HepG2 (cell line): ENCODE data around the gene DPM2. TPM values are rescaled to one million over a fixed set of nuclear protein-coding genes. Genes with fewer than 3 reads are reported as not detected.

Experiments
- ASH2L ChIP-seq: fragments of 300-600, 200-600 bp; sonication (generic); IDR thresholded peaks from 2 replicates; pipeline ENCODE4 v1.7.0; 2017; ENCODE audit warnings: low read depth, mild to moderate bottlenecking, moderate library complexity, mixed read lengths, low read length; ENCODE audit not compliant: insufficient read length
- DMAP1 ChIP-seq: IDR thresholded peaks from 2 replicates; pipeline ENCODE4 v1.6.1; 2016
- GATAD1 ChIP-seq: IDR thresholded peaks from 2 replicates; pipeline ENCODE4 v1.6.1; 2016; ENCODE audit warnings: missing genetic modification reagents, missing compliant biosample characterization
- GFI1 ChIP-seq: sonication (generic); formaldehyde crosslinking; IDR thresholded peaks from 2 replicates; pipeline ENCODE4 v1.5.0; 2020; ENCODE audit warnings: missing genetic modification reagents, mild to moderate bottlenecking, borderline replicate concordance
- HNF4G ChIP-seq, 2 experiments: sonication (generic) in 1 of 2; formaldehyde crosslinking in 1 of 2; IDR thresholded peaks; 2 replicates each; pipeline versions ENCODE4 v1.4.0 to v1.6.1; 2011 to 2020; ENCODE audit warnings: borderline replicate concordance in 2 of 2, low read depth in 2 of 2, mild to moderate bottlenecking in 2 of 2, low read length in 1 of 2, missing genetic modification reagents in 1 of 2, moderate library complexity in 1 of 2
- KAT7 ChIP-seq: IDR thresholded peaks from 2 replicates; pipeline ENCODE4 v1.6.1; 2018; ENCODE audit warnings: borderline replicate concordance, missing compliant biosample characterization
- NR2F6 ChIP-seq, 2 experiments: IDR thresholded peaks; 2 replicates each; pipeline ENCODE4 v1.6.1; 2016; ENCODE audit warnings: antibody characterized with exemption in 1 of 2, mild to moderate bottlenecking in 1 of 2
- SAP130 ChIP-seq: IDR thresholded peaks from 2 replicates; pipeline ENCODE4 v1.6.1; 2016; ENCODE audit warnings: low read depth
- SMAD1 ChIP-seq: sonication (generic); formaldehyde crosslinking; IDR thresholded peaks from 2 replicates; pipeline ENCODE4 v1.4.0; 2020; ENCODE audit warnings: missing genetic modification reagents, low read depth, mild to moderate bottlenecking, borderline replicate concordance
- ZBTB8A ChIP-seq: sonication (generic); formaldehyde crosslinking; IDR thresholded peaks from 2 replicates; pipeline ENCODE4 v1.4.0; 2020; ENCODE audit warnings: mild to moderate bottlenecking, low read depth, missing genetic modification reagents, borderline replicate concordance
- ZFX ChIP-seq: sonication (generic); formaldehyde crosslinking; IDR thresholded peaks from 2 replicates; pipeline ENCODE4 v1.4.0; 2020; ENCODE audit warnings: mild to moderate bottlenecking, low read depth, missing genetic modification reagents, moderate library complexity
- ZNF256 ChIP-seq: sonication (generic); formaldehyde crosslinking; conservative IDR thresholded peaks from 2 replicates; pipeline ENCODE4 v1.4.0; 2020; ENCODE audit warnings: missing genetic modification reagents
- polyA plus RNA-seq, 8 experiments: library from polyadenylated mRNA; depleted of rRNA in 3 of 8; stranded (reverse) in 7 of 8; unstranded in 1 of 8; fragments of >200 nt; fragmentation: Illumina TruSeq in 4 of 8; extraction: Trizol in 4 of 8; gene quantifications; 2 replicates each; pipeline versions ENCODE4 v1.2.1 to v1.2.3, GENCODE V29; 2011 to 2016; ENCODE audit warnings: low read depth in 4 of 8, missing spikeins in 1 of 8, mixed read lengths in 1 of 8; ENCODE audit not compliant: insufficient read depth in 1 of 8
- total RNA-seq, 5 experiments: library from RNA; depleted of rRNA; stranded (reverse); fragments of >200 nt; fragmentation: Illumina TruSeq; extraction: Trizol; gene quantifications; 2 replicates each; pipeline ENCODE4 v1.2.3, GENCODE V29; 2016; ENCODE audit warnings: low read depth in 1 of 5
- TF ChIP-seq, protein P1 (sequence below): sonication (generic); formaldehyde crosslinking; IDR thresholded peaks from 2 replicates; pipeline ENCODE4 v1.4.0; 2020; ENCODE audit warnings: missing genetic modification reagents
- TF ChIP-seq, protein P2 (sequence below): sonication (generic); formaldehyde crosslinking; IDR thresholded peaks from 2 replicates; pipeline ENCODE4 v1.4.0; 2020; ENCODE audit warnings: mild to moderate bottlenecking, low read depth, missing genetic modification reagents
- TF ChIP-seq, protein P3 (sequence below): sonication (generic); formaldehyde crosslinking; IDR thresholded peaks from 2 replicates; pipeline ENCODE4 v1.5.0; 2020; ENCODE audit warnings: missing genetic modification reagents
- TF ChIP-seq, protein P4 (sequence below): sonication (generic); formaldehyde crosslinking; IDR thresholded peaks from 2 replicates; pipeline ENCODE4 v1.4.0; 2020; ENCODE audit warnings: missing genetic modification reagents
- TF ChIP-seq, protein P5 (sequence below): sonication (generic); formaldehyde crosslinking; IDR thresholded peaks from 2 replicates; pipeline ENCODE4 v1.4.0; 2020; ENCODE audit warnings: missing genetic modification reagents
- TF ChIP-seq, protein P6 (sequence below): sonication (generic); formaldehyde crosslinking; IDR thresholded peaks from 2 replicates; pipeline ENCODE4 v1.5.0; 2020; ENCODE audit warnings: mild to moderate bottlenecking, missing genetic modification reagents

The DPM2 gene
- total and polyA plus RNA-seq, 2 of the 13 experiments (the other 11 are each of a cell fraction or from before 2014, with no cell fraction given), result 24.8 to 35.3 TPM

DNA sequence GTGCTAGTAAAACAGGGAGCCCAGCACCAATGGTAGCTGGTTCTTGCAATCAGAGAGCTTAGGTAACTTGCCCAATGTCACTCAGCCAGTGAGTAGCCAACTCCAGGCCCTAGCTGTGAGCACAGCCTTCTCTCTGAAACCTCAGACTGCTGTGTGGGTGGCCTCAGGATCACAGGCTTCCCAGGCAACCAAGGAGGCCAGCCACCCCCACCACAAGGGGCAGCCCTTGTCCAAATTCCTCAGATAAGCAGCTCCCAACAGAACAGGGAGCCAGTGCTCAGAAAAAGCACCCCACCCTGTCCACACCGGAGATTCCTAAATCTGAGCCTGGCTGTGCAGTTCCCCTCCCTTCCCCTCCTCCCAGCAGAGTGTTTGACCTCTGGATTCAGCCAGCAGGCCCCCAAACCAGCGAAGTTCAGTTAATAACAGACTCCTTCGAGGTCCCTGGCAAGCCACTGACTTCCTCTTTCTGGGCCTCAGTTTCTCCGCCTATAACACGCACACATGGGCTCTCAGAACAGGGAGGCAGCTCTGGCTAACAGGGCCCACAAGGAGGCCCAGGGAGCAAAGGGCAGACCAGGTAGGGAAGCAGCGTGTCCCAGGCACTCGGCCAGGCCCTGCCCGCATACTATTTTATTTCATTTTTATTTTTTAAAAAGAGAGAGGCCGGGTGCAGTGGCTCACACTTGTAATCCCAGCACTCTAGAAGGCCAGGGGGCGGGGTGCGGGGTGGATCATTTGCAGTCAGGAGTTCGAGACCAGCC lies 40.4 kb upstream of the DPM2 start (continued):
- TF ChIP-seq, protein P1, sequence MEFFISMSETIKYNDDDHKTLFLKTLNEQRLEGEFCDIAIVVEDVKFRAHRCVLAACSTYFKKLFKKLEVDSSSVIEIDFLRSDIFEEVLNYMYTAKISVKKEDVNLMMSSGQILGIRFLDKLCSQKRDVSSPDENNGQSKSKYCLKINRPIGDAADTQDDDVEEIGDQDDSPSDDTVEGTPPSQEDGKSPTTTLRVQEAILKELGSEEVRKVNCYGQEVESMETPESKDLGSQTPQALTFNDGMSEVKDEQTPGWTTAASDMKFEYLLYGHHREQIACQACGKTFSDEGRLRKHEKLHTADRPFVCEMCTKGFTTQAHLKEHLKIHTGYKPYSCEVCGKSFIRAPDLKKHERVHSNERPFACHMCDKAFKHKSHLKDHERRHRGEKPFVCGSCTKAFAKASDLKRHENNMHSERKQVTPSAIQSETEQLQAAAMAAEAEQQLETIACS, result no peak
- TF ChIP-seq DMAP1 (CRISPR knock-in tag) (no peak), KAT7 (CRISPR knock-in tag) (0 out of 2 replicates have a peak, but pooled peaks have one; percentile 49), GATAD1 (CRISPR knock-in tag) (no peak), ZBTB8A (no peak), SMAD1 (CRISPR knock-in tag) (no peak), SAP130 (CRISPR knock-in tag) (0 out of 2 replicates have a peak, but pooled peaks have one; percentile 18), ASH2L (no peak), ZFX (peak; percentile 63), HNF4G (IDR thresholded peaks at IDR 0.05; ENCODE audit: borderline replicate concordance, low read depth, low read length) (peak; percentile 43; the same call in 1 of the 2 replicates), HNF4G (CRISPR knock-in tag; IDR thresholded peaks at IDR 0.05; ENCODE audit: borderline replicate concordance, low read depth) (no peak), ZNF256 (no peak), NR2F6 (IDR thresholded peaks at IDR 0.05) (no peak), NR2F6 (CRISPR knock-in tag; IDR thresholded peaks at IDR 0.05) (peak; percentile 28; the same call in 1 of the 2 replicates), GFI1 (CRISPR knock-in tag) (0 out of 2 replicates have a peak, but pooled peaks have one; percentile 52)
- TF ChIP-seq, protein P2, sequence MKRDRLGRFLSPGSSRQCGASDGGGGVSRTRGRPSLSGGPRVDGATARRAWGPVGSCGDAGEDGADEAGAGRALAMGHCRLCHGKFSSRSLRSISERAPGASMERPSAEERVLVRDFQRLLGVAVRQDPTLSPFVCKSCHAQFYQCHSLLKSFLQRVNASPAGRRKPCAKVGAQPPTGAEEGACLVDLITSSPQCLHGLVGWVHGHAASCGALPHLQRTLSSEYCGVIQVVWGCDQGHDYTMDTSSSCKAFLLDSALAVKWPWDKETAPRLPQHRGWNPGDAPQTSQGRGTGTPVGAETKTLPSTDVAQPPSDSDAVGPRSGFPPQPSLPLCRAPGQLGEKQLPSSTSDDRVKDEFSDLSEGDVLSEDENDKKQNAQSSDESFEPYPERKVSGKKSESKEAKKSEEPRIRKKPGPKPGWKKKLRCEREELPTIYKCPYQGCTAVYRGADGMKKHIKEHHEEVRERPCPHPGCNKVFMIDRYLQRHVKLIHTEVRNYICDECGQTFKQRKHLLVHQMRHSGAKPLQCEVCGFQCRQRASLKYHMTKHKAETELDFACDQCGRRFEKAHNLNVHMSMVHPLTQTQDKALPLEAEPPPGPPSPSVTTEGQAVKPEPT (CRISPR knock-in tag), result 0 out of 2 replicates have a peak, but pooled peaks have one; percentile 28
- TF ChIP-seq, protein P3, sequence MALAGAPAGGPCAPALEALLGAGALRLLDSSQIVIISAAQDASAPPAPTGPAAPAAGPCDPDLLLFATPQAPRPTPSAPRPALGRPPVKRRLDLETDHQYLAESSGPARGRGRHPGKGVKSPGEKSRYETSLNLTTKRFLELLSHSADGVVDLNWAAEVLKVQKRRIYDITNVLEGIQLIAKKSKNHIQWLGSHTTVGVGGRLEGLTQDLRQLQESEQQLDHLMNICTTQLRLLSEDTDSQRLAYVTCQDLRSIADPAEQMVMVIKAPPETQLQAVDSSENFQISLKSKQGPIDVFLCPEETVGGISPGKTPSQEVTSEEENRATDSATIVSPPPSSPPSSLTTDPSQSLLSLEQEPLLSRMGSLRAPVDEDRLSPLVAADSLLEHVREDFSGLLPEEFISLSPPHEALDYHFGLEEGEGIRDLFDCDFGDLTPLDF (CRISPR knock-in tag), result no peak
- TF ChIP-seq, protein P4, sequence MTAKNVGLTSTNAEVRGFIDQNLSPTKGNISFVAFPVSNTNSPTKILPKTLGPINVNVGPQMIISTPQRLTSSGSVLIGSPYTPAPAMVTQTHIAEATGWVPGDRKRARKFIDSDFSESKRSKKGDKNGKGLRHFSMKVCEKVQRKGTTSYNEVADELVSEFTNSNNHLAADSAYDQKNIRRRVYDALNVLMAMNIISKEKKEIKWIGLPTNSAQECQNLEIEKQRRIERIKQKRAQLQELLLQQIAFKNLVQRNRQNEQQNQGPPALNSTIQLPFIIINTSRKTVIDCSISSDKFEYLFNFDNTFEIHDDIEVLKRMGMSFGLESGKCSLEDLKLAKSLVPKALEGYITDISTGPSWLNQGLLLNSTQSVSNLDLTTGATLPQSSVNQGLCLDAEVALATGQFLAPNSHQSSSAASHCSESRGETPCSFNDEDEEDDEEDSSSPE (CRISPR knock-in tag), result no peak
- TF ChIP-seq, protein P5, sequence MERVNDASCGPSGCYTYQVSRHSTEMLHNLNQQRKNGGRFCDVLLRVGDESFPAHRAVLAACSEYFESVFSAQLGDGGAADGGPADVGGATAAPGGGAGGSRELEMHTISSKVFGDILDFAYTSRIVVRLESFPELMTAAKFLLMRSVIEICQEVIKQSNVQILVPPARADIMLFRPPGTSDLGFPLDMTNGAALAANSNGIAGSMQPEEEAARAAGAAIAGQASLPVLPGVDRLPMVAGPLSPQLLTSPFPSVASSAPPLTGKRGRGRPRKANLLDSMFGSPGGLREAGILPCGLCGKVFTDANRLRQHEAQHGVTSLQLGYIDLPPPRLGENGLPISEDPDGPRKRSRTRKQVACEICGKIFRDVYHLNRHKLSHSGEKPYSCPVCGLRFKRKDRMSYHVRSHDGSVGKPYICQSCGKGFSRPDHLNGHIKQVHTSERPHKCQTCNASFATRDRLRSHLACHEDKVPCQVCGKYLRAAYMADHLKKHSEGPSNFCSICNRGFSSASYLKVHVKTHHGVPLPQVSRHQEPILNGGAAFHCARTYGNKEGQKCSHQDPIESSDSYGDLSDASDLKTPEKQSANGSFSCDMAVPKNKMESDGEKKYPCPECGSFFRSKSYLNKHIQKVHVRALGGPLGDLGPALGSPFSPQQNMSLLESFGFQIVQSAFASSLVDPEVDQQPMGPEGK (CRISPR knock-in tag), result peak; percentile 29; the same call in 1 of the 2 replicates
- TF ChIP-seq, protein P6, sequence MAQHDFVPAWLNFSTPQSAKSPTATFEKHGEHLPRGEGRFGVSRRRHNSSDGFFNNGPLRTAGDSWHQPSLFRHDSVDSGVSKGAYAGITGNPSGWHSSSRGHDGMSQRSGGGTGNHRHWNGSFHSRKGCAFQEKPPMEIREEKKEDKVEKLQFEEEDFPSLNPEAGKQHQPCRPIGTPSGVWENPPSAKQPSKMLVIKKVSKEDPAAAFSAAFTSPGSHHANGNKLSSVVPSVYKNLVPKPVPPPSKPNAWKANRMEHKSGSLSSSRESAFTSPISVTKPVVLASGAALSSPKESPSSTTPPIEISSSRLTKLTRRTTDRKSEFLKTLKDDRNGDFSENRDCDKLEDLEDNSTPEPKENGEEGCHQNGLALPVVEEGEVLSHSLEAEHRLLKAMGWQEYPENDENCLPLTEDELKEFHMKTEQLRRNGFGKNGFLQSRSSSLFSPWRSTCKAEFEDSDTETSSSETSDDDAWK, result no peak
